ENCODE measurements around the gene LMBR1.
"Not testable (repeated sequence)": the region's sequence is repeated elsewhere in the genome, so short reads cannot be mapped to it uniquely, and the experiment has no call there.

LMBR1 gene, protein sequence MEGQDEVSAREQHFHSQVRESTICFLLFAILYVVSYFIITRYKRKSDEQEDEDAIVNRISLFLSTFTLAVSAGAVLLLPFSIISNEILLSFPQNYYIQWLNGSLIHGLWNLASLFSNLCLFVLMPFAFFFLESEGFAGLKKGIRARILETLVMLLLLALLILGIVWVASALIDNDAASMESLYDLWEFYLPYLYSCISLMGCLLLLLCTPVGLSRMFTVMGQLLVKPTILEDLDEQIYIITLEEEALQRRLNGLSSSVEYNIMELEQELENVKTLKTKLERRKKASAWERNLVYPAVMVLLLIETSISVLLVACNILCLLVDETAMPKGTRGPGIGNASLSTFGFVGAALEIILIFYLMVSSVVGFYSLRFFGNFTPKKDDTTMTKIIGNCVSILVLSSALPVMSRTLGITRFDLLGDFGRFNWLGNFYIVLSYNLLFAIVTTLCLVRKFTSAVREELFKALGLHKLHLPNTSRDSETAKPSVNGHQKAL

DNA sequence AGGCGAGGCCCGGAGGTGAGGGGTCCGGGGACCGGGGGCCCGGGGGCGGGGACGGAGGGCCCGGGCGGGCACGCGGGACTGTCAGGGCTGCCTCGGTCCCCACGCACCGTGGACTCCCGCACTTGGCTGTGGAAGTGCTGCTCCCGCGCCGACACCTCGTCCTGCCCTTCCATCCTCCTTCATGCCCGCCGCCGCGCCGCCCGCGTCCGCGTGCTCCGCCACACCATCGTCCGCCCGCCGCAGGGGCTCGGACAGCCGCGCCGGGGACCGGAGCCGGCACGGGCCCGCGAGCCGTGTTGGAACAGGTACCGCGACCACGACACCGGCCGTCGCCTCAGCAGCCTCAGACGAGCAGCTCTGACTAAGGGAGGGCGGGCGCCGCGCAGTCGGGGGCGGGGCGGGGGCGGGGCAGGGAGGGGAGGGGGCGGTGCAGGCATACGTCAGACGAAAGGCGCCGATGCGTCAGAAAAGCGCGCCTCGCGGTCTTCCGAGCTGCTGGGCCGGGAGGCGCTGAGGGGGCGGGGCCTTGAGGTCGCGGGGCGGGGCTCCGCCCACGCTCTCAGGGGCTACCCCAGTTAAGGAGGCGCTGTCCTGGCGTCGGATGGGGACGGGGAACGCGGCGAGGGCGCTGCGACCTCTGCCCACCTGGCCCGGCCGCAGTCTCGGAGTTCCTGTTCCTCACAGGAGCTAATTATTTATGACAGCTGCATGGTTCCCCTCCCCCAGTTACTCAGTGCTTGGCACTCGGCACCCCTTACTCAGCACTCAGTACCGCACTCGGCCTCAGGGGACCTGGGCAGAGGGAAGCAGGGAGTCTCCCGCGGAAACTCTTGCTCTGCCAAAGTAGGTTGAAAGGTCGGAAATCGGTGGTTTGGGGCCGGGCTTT is at the start of gene LMBR1:
TSS of gene LMBR1 (minus strand) at position 363 of the 886 bp plus-strand sequence. CDS start at position 173, 190 bp downstream.
- no peak for FAIRE-seq

DNA sequence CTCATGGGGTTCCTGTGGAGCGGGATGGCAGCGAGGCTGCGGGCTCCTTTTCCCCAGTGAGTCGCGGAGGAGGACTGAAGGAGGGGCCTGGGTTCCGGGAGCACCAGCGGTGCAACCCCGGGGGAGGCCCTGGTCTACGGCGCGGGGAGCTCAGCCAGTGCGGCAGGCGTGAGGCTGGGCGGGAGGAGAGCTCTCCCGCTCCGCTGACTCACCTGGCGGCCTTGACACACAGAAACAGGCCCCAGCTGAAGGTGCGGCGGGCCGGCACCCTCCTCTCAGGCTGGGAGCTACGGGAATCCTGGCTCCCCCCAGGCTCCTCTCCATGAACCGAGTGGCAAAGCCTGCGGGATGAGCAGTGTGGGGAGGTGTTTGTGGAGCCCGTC is 49.7 kb upstream of the LMBR1 start:
- FAIRE-seq, result no peak

DNA sequence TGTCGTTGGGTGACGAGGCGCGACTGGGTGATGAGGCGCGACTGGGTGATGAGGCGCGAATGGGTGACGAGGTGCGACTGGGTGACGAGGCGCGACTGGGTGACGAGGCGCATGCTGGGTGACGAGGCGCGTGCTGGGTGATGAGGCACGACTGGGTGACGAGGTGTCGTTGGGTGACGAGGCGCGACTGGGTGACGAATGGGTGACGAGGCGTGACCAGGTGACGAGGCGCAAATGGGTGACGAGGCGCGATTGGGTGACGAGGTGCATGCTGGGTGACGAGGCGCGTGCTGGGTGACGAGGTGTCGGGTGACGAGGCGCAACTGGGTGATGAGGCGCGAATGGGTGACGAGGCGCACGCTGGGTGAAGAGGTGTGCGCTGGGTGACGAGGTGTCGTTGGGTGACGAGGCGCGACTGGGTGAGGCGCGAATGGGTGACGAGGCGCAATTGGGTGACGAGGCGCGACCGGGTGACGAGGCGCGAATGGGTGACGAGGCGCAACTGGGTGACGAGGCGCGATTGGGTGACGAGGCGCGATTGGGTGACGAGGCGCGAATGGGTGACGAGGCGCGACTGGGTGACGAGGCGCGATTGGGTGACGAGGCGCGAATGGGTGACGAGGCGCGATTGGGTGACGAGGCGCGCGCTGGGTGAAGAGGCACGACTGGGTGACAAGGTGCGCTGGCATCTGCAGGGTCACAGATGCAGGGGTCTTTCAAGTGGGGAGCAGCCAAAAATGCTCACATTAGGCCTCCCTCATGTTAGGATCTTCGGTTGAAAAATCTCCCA is 48.6 kb upstream of the LMBR1 start:
- FAIRE-seq, result no peak

DNA sequence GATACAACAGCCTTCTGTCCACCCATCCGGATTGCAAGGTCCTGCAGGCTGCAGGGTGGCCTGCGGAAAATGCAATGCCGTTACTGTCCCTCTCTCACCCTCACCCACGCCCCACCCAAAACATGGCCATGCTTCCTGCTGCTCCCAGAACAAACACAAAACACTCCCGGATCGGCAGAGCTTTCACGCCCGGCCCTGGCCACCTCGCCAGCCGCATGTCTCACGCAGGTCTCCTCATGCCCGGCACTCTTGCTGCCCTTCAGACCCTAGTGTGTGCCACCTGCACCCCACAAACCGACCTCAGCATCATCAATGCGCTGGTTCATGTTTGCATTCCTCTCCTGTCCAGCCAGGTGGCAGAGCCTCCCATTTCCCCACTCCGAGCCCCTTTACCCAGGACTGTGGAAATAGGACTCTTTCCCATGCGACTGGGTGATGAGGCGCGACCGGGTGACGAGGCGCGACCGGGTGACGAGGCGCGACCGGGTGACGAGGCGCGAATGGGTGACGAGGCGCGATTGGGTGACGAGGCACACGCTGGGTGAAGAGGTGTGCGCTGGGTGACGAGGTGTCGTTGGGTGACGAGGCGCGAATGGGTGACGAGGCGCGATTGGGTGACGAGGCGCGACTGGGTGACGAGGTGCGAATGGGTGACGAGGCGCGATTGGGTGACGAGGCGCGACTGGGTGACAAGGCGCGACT is 47.6 kb upstream of the LMBR1 start:
- no peak for FAIRE-seq

DNA sequence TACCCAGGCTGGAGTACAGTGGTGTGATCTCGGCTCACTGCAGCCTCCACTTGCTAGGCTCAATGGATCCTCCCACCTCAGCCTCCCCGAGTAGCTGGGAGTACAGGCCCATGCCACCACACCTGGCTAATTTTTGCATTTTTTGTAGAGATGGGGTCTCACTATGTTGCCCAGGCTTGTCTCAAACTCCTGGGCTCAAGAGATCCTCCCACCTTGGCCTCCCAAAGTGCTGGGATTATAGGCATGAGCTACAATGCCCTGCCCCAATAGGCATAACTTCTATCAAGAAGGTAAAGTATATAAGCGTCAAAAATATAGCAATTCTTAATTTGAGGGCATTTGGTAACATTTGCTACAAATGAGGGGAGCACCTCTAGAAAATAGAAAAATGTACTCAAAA is 43.8 kb upstream of the LMBR1 start:
- not testable (repeated sequence) for FAIRE-seq

DNA sequence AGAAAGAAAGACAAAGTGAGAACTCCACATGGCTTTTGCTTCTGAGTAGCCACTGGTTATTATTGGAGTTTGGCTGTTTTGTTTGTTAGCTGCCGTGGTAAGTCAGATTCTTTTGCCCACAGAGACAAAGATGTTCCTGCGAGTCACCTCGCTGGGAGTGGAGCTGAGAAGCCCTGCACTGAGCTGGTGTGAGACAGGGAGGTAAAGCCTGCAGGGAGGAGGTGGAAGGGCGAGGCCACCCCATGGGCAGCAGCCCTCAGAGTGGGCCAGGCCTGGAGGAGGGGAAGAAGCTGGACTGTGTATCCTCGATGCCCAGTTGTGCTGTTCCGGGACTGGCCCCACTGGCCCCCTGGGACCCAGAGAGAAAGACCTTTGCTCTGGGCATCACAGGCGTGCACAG is 42.3 kb upstream of the LMBR1 start:
- FAIRE-seq, result no peak

DNA sequence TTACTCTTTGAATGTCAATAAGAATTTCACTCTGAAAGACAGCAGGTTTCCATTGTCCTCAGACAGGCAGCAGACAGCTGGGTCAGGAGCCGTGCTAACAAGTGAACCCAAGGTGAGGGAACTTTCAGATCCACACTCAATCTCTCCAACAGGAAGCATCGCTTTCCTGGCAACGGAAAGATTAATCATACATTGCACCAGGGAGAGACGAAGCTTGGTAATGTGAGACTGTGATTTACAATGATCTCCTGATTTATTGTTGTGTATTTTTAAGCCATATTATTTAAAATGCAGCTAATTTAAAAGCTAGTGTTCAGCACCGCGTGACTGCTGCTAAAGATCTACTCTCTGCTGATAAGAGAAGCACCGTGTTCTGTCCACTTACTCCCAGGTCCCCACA is 39.0 kb upstream of the LMBR1 start:
- FAIRE-seq, result no peak

DNA sequence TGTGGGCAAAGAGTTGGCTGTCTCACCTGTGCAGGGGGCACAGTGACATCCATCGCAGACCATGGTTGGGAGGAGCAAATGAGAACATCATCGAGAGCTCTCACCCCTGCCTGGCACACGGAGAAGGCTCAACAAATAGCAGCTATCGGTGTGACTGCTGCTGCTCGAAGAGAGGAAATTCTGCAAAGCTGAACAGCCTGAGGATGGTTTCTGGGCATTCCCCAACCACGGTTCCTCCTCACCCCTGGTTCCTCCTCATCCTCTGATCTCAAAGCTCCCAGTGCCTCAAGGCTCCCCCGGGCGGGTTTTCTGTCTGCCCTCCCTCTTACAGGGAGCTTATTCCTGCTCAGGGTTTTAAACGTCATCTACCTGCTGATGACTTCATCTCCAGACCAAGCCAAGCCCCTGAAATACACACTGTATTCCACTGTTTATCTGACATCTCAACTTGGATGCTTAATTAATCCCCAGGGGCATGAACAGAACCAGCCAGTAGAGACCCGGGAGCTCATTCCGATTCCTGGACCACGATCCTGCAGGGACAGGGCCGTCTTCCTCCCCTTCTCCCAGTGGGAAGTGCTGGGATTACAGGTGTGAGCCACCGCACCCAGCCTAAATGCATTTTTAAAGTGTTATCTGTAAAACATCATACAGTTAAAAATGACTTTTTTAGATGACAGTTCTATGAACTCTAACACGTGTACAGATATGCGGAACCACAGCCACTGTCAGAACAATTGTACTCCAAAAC is 37.0 kb upstream of the LMBR1 start:
- no peak for FAIRE-seq

DNA sequence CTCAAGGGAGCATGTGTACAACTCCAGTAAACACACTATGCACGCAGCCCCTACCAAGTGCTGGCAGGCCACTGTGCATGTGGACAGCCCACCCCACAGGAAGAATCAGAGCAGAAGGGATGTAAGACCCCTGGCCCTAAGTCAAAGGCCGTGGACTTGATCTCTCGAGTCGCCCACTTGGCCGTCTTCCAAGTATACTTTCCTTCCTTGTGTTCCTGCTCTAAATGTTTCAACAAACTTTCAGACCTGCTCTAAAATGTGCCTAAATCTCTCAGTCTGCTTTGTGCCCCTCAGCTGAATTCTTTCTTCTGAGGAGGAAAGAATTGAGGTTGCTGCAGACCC is 35.4 kb upstream of the LMBR1 start:
- FAIRE-seq, result no peak

DNA sequence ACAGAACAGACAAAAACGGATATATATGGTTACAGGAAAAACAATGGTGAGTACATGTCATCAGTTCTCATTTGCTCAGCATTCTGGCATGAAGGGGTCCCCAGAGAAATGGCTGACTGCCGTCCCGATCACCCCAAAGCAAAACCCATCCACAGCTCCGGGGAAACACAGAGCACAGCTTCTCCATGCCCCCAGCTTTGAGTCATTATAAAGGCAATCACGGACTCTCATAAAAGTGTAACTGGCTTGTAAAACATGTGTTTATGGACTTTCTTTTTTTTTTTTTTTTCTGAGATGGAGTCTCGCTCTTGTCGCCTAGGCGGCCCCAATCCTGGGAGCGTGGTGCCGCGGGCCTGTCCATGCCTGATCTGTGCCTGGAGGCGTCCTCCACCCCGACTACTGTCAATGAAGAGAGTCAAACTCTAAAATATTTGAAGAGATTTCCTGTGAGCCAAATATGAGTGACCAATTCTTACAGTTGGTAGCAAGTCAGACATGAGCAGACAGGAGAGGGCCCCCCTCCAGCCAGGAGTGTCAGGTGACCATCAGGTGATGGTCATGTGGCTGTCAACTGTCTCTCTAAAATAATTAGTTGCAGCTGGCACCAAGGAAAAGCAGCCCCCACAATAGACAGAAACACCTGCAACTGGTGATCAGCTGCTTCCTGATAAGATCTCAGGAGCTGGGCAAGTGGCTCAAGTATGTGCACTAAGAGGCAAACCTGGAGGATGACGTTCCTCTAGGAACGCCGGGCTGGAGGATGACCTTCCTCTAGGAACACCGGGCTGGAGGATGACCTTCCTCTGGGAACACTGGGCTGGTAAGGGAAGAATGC is 34.8 kb upstream of the LMBR1 start:
- no peak for FAIRE-seq

DNA sequence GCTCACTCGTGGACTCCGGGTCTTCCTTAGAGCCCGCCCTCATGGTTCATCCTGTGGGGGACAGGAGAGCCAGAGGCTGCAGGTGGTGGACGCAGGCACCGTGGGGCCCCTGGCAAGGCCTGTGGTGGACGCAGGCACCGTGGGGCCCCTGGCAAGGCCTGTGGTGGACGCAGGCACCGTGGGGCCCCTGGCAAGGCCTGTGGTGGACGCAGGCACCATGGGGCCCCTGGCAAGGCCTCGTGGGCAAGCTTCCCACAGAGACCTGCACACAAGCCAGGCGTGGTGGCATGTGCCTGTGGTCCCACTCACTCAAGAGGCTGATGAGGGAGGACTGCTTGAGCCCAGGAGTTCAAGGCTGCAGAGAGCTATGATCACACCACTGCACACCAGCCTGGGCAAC is 32.8 kb upstream of the LMBR1 start:
- FAIRE-seq, result not testable (repeated sequence)

DNA sequence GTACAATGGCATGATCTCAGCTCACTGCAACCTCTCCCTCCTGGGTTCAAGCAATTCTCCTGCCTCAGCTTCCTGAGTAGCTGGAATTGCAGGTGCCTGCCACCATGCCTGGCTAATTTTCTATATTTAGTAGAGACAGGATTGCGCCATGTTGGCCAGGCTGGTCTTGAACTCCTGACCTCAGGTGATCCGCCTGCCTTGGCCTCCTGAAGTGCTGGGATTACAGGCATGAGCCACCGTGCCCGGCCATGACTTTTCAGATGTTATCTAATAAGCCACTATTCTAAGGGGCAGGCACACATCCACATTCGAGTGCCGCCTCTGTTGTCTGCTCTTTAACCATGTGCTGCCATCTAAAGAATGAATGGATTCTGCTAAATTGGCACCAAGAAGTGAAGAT is 29.3 kb upstream of the LMBR1 start:
- not testable (repeated sequence) for FAIRE-seq

DNA sequence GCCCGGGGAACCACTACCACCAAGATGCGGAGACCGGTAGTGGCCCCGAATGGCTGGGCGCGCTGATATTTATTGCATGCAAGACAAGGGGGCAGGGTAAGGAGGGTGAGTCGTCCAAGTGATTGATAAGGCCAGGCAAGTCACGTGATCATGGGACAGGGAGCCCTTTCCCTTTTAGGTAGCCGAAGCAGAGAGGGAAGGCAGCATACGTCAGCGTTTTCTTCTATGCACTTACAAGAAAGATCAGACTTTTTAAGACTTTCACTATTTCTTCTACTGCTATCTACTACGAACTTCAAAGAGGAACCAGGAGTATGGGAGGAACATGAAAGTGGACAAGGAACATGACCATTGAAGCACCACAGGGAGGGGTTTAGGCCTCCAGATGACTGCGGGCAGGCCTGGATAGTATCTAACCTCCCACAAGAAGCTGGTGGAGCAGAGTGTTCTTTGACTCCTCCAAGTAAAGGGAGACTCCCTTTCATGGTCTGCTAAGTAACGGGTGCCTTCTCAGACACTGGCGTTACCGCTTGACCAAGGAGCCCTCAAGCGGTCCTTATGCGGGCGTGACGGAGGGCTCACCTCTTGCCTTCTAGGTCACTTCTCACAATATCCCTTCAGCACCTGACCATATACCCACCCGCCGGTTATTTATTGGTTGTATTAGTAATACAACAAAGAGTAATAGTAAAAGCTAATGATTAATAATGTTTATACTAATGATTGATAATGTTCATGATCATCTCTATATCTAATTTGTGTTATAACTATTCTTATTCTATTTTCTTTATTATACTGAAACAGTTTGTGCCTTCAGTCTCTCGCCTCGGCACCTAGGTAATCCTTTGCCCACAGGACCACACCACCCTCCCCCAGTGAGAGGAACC is 27.7 kb upstream of the LMBR1 start:
- not testable (repeated sequence) for FAIRE-seq

DNA sequence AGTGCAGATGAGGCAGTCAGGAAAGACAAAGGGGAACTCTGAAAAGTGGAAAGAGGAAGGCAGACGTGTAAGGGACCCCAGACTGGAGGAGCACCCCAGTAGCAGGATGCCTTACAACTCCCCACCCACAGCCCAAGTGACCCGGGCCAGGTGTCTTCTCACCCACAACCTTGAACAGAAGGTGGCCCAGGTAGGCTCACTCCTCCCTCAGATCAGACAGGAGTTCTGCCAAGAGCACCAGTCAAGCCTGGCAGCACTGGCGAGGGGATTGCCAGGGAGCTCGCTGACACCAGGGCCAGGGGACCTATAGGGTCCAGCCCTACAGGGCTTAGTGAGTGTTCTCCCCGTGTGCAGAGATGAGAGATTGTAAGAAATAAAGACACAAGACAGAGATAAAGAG is 27.1 kb upstream of the LMBR1 start:
- no peak for FAIRE-seq

DNA sequence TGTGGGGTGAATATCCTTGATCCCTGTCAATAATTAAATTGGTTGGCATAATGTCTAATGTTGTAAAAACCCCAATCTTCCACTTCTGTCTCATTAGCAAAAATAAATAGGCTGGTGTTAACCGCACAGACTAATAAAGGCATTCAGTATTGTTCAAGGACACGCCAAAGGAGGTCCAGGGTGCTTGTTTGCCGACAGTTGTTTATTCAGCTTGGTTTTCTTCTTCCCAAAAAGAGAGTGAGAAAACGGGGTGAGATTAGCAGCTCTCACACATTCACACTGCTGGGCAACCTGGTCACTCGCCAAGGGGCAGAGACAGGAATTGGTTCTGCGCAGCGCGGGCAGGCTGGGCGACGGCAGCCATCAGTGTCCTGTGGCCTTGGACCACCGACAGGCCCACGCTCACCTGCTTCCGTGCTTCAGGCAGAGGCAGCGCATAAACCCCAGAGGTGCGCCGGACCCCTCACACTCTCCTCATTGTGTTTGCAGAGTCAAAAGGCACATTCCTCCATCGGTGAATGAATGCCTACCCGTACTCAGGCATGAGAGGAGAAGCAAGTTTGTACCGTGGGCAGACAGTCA is 26.2 kb upstream of the LMBR1 start:
- no peak for FAIRE-seq

DNA sequence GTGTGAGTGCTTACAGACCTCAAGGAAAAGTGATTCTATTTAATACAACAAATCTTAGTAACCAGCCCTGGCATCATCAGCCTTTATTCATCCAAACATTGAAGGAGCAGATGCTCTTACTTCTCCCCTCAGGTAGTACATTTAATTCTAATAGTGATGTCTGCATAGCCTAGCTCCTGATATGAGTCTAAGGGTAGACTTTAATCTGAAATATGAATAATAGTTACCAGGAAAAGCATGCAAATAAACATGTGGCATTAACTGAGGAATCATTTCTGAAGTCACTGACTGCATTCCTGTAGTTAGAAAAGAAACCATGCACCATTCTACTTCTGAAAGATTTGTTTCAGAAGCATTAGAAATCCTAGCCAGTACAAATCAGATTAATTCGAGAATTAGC is 25.7 kb upstream of the LMBR1 start:
- FAIRE-seq, result no peak

DNA sequence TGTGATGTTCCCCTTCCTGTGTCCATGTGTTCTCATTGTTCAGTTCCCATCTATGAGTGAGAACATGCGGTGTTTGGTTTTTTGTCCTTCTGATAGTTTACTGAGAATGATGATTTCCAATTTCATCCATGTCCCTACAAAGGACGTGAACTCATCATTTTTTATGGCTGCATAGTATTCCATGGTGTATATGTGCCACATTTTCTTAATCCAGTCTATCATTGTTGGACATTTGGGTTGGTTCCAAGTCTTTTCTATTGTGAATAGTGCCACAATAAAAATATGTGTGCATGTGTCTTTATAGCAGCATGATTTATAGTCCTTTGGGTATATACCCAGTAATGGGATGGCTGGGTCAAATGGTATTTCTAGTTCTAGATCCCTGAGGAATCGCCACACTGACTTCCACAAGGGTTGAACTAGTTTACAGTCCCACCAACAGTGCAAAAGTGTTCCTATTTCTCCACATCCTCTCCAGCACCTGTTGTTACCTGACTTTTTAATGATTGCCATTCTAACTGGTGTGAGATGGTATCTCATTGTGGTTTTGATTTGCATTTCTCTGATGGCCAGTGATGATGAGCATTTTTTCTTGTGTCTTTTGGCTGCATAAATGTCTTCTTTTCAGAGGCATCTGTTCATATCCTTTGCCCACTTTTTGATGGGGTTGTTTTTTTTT is 16.7 kb upstream of the LMBR1 start:
- not testable (repeated sequence) for FAIRE-seq

DNA sequence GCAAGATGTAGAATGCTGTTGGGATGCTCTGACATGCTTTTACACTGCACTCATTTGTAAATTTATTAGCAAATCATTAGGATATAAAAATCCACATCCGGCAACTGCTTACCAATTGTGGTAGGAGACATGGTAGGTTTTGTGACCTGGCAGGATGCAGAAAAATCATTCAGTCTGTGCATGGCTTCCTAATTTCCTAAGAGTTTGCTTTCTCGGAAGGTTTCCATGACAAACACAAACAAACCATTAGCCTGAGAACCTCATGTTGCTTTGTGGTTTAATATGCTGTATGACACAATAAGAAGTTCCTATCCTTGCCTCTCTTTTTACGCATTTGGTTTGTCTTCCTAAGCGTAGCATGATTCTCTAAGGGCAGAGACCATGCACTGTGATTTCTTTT is 14.7 kb upstream of the LMBR1 start:
- no peak for FAIRE-seq
